SK-N-MC (cell line): Measurements from ENCODE around the gene CAPN6.

Experiments
- EZH2 ChIP-seq: fragments of 200-600 bp; sonication (generic); IDR thresholded peaks from one replicate; pipeline ENCODE4 v1.6.1; 2017; ENCODE audit warnings: antibody characterized with exemption
- FOXP2 ChIP-seq: optimal IDR thresholded peaks from 2 replicates; pipeline ENCODE3; 2011; ENCODE audit warnings: mild to moderate bottlenecking, moderate library complexity; ENCODE audit not compliant: insufficient read depth; ENCODE audit errors: extremely low read length, control extremely low read depth
- POLR2AphosphoS5 ChIP-seq: IDR thresholded peaks from 2 replicates; pipeline ENCODE4 v1.6.1; 2012; ENCODE audit warnings: mild to moderate bottlenecking, low read depth, low read length, borderline replicate concordance

GRCh38 chrX:111207851-111208250, 62.4 kb downstream of the CAPN6 start:
- TF ChIP-seq POLR2AphosphoS5, result no peak
- no peak for TF ChIP-seq EZH2
- TF ChIP-seq FOXP2, result no peak
